ENCODE measurements around the gene TBC1D3B.
"Not testable (repeated sequence)": the region's sequence is repeated elsewhere in the genome, so short reads cannot be mapped to it uniquely, and the experiment has no call there.

The TBC1D3B gene

DNA sequence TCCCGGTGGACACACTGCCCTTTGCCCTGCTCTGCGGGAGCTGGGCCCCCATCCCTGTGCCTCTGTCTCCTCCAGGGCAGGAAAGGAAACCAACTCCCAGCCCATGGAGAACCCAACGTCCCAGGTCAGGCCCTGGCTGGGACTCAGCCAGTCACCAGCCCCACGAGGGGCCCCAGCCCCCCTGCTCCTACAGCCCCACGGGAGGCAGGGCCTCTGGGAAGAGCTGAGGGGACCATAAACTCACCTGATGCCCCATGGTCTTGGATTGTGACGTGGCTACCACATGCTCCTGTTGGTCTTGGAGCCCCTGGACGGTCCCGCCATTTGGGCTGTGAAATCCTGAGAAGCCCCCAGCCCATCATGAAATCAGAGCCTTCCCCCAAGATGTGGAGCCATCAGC lies 7.6 kb downstream of the TBC1D3B start:
- not testable (repeated sequence) for DNase-seq

DNA sequence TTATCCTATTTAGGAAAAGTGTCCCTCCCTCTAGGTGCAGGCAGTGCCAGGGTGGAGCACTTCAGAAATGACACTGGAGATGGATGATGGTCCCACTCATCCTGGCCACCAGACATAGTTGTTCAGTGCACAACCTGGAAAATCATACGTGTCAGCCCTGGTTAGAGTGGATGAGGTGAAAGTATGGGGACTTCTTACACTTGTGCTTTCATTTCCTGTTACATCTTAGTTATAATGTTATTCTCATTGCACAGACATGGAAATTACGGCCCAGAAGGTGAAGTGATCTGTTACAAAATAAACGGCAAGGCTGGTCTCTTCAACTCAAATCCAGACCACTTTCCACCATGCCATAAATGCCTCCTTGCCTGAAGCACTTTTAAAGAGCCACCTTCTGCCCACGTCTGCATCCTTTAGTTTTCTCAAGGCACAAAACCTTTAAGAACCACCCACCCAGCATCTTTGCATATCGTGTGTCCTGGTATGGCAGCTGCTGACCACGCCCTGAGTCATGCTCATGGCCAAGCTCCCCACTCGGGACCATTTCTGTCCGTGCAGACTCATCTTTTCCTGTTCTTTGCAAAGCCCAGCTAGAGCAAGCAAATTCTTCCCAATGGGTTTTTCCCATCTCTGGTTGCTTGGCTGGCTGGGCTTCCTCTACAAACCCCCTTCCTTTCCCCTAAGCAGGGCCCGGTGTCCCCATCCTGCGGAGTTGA lies 22.4 kb downstream of the TBC1D3B start:
- no peak for DNase-seq

DNA sequence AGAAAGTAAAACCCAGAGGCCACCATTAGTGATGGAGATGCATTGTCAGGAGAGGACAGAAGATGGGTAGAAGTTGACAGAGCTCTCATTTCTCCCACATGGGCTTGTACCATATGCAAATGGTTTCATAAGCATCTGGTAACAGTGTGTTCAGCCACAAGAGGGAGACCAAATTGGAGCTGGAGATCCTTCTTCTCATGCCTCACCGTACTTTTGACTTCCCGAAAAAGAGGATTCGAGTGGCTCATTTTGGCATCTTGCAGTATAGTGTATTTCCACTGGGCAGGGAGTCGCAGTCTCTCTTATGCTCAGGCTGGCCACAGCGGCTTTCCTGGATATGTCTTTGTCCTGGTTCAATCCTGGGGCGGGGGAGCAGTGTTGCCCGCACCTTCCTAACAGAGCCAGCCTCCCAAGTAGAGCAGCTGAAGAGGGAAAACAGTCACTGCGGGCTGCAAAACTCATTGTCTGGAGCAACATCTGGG lies 23.8 kb downstream of the TBC1D3B start:
- no peak for DNase-seq

DNA sequence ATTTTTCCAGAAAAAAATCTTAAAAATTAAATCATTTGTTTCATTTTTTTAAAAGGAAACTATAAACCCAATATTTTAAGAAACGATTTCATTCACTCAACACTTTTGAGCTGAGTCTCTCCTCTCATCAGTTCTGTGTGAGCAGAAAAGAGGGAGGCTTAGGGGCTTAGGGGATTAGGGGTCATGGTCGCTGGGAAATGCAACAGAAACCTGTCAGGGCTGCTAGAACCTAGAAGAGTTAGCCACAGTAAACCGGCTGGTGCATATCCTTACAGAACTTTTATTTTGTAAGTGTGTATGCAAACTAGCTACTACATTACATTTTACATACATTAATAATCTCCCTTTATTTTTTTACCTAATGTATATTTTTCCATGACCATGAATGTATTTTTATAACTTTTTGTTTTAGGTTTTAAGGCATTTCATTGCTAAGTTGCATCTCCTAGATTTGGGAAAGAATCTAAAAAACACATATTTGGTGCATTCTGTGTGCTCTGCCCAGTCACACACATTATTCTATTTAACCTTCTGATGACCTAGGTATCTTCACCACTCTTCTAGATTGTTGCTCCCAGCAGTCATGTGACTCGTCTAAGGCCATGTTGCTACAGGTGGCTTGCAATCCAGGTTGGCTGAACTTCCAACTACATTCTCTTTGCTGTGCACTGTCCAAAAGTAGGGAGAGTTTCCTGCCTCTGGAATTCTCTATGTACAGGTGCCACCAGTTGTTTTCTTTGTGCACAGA lies 24.4 kb downstream of the TBC1D3B start:
- no peak for DNase-seq

DNA sequence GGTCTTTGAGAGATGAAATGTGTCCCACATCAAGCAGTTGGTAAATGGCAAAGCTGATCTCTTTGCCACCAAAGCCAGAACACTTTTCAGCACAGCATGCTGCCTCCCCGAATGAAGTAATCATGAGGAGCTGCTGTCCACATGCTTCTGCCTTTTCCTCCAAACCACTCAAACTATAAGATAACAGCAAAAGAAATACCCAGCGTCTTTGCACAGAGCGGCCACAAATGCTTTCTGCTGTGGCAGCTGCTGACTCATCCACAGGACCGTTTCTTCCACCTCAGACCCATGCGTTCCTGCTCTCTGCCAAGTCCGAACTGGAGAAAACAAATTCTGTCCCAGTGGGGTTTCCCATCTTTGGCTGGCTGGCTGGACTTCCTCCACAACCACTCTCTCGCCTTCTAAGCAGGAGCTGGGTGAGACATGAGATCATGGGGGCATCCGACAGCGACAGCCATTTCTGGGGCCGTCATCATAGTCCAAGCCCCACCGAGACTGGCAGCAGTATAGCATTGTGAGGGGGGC lies 27.1 kb downstream of the TBC1D3B start:
- no peak for DNase-seq

DNA sequence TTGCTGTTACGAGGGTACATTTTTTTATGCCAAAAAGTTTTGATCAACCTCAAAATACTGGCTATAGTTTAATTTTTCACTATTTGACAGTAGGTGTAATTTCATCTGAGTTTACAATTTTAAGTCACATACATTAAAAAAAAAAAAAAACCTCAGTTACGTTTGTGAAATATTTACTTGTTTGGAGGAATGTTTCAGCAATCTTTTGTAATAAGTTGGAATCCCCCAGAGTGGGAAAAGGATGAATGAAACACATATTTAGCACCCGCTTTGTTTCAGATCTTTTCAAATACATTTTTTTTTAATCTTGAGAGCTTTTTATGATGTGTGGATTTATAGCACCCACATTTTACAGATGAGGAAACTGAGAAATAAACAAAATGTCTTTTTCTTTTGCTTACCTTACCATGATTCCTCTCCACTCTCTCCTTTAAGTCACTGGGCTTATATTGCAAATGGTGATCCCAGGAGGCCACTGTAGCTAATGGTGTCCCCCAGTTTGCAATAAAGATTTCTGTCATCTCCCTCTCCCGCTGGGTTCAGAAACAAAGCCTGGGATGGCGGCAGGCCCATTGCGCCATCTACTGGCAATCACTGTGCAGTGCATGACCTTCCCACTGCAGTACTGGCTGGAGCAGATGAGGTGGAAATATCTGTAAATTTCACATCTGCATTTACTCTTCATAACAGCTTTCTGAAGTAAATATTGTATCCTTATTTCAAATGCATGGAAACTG lies 27.7 kb downstream of the TBC1D3B start:
- DNase-seq = peak; percentile 83

DNA sequence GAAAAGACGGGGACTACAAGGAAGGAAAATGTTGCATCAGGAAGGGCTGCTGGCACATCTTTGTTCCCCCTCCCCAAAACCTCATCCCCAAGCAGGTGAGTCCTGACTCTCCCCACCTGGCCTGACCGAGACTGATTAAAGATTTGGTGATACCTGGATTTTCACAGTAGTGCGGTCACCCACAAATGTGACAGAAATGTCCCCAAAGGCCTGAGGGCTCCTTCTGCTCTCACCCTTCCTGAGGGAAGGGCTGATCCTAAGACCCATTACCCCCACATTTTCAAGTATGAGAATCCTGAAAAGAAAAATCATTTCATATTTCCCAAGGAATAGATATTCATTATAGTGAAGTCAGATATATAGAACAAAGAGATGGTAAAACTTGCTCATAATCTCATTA lies 28.8 kb downstream of the TBC1D3B start:
- DNase-seq = no peak

DNA sequence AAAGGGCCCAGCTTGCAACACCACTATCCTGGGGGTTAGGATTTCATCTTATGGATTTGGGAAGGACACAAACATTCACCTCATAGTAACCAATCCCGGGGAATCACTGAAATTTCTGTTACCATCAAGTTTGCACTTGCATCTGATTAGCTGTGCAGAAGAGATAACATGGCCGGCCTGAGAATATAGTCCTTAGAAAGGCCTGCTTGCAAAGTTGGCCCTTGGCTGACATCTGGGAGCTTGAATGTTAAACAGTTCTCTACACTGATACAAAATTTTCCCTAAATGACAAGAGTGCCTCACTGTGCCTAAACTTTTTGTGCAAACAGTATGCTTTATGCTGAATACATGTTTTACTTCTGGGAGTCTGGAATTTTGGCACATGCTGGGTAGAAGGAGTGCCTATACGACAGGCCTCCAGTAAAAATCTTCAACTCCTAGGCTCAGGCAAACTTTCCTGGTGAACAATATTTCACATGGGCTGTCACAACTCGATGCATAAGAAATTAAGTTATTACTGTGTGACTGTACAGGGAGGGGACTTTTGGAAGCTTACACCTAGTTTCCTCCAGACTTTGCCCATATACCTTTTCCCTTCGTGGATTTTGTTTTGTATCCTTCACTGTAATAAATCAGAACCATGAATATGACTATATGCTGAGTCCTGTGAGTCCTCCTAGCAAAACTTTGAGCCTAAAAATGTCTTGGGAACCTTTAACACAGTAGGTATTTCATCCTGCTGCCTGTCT lies 31.3 kb downstream of the TBC1D3B start:
- no peak for DNase-seq

DNA sequence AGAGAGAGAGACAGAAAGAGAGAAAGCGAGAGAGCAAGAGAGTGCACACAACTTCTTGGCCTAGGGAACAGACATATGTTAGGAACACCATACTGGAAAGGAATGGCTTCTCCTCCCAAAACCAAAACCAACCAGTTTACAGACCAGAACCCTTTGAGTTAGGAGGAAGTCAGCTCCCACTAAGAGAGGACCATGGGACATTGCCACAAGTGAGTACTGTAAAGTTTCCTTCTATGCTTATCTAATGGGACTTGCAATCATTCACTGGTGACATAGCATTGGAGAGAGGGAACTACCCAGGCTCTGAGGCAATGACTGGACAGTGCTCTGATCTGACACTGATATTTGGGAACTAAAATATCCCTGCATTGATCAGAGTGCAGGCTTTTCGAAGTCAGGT lies 32.4 kb downstream of the TBC1D3B start:
- no peak for DNase-seq

DNA sequence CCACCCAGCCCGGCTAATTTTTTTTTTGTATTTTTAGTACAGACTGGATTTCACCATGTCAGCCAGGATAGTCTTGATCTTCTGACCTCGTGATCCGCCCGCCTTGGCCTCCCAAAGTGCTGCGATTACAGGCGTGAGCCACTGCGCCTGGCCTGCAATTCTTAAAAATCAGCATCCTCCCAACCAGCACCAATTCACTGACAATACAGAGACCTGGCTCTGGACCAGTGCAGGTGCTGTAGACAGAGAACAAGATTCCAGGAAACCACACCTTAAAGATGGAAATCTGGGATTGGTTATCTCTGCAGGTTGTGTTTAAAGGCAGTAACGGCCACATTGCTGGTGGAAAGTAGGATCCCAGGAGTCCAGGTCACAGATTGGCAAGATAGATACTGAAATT lies 33.6 kb downstream of the TBC1D3B start:
- no peak for DNase-seq

DNA sequence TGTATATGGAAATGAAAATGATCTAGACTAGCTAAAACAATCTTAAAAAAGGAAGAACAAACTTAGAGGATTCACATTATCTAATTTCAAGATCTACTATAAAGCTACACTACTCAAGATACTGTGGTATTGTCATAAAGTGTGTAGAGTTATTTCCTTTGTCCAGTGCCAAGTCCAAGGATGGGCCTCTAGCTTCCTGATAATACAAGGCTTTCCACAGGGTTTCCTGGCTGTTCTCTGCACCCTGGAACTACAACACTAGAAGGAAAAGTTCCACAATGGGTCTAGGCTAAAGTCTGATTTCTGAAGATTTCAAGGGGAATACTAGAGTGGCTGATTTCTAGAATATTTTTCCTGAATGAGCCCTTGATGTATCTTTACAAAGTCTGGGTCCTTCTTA lies 34.2 kb downstream of the TBC1D3B start:
- DNase-seq = no peak

DNA sequence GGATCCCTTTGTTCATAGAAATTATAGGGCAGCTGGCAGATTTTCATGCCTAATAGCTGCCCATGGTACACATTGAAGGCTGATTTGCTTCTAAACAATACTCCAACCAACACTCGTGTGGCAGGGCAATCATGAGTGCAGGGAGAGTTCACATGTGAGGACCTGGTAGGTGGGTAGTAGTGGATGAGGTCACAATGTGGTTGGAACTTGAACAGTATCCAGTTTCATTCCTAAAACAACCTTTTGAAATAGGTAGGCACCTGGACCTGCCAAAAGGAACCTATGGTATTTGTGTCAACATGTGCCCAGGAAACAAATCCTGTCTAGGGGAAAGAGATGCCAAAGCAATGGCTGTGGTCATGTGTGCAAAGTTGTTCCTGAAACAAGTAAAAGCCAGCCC lies 40.0 kb downstream of the TBC1D3B start:
- no peak for DNase-seq

DNA sequence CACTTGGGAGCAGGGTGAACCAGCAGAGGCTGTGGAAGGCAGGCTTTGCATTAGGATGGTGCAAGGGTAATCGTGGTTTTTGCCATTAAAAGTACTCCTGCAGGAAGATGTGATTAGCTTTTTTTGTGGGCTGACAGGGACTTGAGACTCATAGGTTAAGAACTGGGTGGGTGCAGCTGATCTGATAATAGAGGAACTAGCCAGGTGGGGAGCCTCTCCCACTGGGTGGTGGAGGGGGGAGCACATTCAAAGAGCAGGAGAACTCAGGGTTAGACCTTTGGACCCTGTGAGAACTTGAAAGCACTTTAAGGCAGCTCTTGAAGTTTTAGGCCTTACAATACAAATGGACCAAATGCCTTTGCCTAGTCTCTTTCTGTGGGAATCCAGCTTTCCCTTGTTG lies 40.4 kb downstream of the TBC1D3B start:
- no peak for DNase-seq

DNA sequence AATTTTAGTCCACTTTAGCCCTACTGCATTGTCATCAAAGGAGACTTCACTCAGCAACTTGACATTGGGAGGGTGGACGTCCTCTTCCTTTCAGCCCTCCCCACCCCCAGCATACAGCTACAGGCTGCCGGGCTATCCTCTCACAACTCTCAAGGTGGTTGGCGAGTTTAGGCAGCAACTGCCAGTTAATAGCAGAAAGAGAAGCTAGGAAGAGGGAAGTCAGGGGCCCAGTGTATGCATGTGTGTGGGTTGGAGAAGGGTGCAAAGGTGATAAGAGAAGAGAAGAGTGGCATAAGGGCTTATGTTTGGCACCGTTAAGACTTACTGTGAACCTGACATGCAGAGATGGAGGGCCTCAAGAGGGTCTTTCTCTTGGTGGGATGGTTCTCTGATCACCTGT lies 41.0 kb downstream of the TBC1D3B start:
- no peak for DNase-seq

DNA sequence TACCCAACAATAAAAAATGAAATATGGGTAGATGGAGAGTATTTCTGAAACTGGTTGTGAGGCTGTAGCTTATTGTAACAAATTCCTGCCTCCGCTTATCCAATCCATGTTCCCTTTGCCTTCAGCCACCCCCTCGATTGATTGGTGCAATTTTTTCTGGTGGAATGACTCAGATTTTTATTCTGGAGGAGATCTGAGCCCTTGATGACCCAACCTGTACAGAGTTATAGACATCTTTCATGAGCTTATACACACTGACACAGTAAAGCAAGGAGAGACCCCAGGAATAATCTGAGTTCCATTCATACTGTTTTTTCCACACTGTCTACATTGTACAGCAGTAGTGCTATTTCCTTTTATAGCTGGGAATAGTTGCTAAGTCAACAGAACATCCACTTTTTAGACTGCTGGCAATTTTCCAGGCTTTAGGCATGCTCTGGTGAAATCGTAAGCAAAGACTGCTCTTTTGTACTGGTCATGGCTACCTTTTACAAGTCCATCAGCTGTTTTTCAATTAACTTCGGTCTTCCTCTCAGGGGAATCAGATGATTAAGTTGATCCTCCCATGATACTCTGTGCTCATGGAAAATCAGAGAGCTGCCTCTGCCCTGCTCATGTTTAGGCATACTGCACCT lies 42.7 kb downstream of the TBC1D3B start:
- DNase-seq = no peak

DNA sequence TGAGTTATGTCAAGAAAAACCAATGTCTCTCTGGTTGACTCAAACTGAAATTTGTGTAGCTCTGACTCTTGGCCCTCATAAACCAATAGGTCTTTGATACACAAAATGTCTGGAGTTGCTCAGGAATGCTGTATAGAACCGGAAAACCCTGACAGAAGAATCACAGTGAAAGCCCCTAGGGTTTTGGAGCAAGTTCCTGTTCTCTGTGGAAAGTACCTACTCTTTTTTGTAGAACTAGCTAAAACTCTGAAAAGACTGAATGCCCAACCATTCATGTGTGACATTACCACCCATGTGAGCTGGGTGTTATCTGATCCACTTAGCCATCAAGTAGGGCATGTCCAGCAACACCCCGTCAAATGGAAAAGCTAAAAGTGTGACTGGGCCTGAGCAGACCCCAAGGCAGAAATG lies 44.0 kb downstream of the TBC1D3B start:
- DNase-seq = no peak

DNA sequence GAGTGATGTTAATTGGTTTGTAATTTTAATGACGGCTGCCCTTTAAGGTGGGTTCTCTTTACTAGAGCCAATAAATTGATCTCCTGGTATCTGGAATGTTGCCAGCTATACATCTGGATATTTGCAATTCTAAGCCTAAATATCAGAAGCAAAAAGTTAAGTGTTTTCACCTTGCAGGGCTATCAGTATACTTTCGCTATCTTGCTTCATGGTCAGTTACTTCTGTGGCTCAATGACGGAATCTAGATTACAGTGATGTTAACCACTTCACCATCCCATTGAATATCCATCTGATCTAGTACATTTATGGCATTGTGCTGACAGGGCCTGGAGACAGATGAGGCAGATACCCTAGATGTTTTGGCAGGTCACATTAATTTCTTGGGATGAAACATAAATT lies 44.5 kb downstream of the TBC1D3B start:
- DNase-seq = no peak

DNA sequence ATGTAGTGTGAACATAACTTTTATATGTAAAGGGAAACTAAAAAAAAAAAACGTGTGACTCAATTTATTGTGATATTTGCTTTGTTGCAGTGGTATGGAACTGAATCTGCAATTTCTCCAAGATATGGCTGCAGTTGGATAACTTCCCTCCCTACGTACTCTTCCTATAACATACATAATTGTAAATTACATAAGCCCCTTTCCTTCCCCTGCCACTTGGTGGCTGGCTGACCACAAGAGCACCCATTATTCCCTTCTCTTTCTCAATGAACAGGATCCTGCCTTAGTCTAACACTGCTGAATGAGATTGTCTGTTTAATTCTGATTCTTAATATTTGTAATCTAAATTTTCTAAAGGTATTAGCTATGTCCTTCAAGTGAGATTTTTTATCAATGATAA lies 45.0 kb downstream of the TBC1D3B start:
- DNase-seq = no peak

DNA sequence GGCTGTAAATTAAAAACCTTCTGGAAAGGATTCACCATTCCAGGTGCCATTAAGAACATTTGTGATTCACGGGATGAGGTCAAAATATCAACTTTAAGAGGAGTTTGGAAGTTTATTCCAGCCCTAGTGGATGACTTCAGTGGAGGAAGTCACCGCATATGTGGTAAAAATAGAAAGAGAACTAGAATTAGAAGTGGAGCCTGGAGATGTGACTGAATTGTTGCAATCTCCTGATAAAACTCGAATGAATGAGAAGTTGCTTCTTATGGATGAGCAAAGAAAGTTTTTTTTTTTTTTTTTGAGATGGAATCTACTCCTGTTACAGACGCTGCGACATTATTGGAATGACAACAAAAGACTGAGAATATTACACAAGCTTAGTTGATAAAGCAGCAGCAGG lies 46.1 kb downstream of the TBC1D3B start:
- no peak for DNase-seq

DNA sequence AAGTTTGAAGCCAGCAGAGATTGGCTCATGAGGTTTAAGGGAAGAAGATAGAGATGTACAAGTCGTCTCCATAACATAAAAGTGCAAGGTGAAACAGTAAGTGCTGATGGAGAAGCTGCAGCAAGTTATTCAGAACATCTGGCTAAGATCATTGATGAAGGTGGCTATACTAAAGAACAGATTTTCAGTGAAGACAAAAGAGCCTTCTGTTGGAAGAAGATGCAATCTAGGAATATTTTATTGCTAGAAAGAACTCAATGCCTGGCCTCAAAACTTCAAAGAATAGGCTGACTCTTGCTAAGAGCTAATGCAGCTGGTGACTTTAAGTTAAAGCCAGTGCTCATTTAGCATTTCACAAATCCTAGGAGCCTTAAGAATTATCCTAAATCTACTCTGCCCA lies 46.8 kb downstream of the TBC1D3B start:
- no peak for DNase-seq

DNA sequence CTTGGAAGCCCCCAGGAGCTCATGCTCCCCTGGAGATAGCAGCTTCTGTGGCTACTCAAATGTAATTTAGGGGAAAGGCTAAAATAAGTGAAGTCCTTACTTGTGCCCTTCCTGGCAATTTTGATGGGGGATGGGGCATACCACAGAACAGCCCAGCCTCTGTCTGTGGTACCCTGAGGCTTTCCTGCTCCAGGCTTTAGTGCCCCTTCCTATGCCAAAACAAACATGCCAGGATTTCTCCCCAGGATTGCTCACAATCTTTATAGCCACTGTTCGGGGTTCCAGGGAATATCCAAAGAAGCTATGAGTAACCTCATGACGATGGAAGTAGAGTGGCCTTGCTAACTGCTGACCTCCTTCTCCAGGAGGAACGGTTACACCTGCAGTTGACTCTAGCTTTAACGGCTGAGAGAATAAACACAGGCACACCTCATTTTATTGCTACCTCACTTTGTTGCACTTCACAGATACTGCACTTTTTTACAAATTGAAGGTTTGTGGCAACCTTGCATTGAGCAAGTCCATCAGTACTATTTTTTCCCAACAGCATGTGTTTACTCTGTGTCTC lies 47.9 kb downstream of the TBC1D3B start:
- no peak for DNase-seq

DNA sequence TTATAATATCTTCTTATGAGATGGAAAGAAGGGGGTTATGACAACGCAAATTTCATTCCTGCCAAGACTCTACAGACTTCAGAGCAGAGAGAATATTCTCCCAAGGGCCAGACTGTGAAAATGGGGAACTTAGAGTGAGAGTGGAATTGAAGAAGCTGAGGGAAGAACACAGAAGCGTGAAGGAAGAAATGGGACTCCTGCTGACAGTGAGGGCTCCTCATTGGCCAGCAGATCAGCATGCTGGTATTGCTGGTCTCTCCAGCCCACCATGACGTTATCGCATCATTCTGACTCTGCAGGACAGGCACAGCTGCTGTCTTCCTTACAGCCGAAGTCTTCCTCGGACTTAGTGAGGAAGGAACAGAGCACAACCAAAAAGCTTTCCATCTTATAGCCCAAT lies 48.5 kb downstream of the TBC1D3B start:
- no peak for DNase-seq
